Suprapubic skin (tissue), 4 donors: ENCODE results near the gene RHEB. TPM values are rescaled to one million over a fixed set of nuclear protein-coding genes. Genes with fewer than 3 reads are reported as not detected.

ENCODE experiments used
- DNase-seq, 2 donors: peaks; one replicate each; pipeline ENCODE4 v3.0.0-alpha.2; 2019; ENCODE audit warnings: low spot score in 2 of 2
- H3K27ac ChIP-seq: fragments of 200-600 bp; sonication (generic); one replicate; pipeline ENCODE4 v1.5.1; 2019
- H3K27me3 ChIP-seq: fragments of 200-600 bp; sonication (generic); one replicate; pipeline ENCODE4 v1.5.1; 2019
- H3K36me3 ChIP-seq: fragments of 200-600 bp; sonication (generic); one replicate; pipeline ENCODE4 v1.5.1; 2019
- H3K4me1 ChIP-seq: fragments of 200-600 bp; sonication (generic); one replicate; pipeline ENCODE4 v1.5.1; 2019
- H3K4me3 ChIP-seq: fragments of 200-600 bp; sonication (generic); one replicate; pipeline ENCODE4 v1.5.1; 2019; ENCODE audit warnings: mild to moderate bottlenecking
- H3K9me3 ChIP-seq: fragments of 200-600 bp; sonication (generic); one replicate; pipeline ENCODE4 v1.5.1; 2019
- CTCF ChIP-seq, 2 donors: fragments of 200-600 bp in 1 of 2; fragments of 450-650 bp in 1 of 2; sonication (generic) in 1 of 2; IDR thresholded peaks; one replicate each; pipeline ENCODE4 v1.5.1; 2016 to 2019; ENCODE audit warnings: antibody characterized with exemption in 2 of 2, mild to moderate bottlenecking in 1 of 2, moderate library complexity in 1 of 2
- EP300 ChIP-seq: sonication (generic); formaldehyde crosslinking; IDR thresholded peaks from one replicate; pipeline ENCODE4 v1.6.1; 2017; ENCODE audit warnings: antibody characterized with exemption
- POLR2A ChIP-seq, 2 donors: fragments of 450-650 bp; IDR thresholded peaks; one replicate each; pipeline ENCODE4 v1.6.1; 2017; ENCODE audit warnings: antibody characterized with exemption in 2 of 2, mild to moderate bottlenecking in 2 of 2, moderate library complexity in 2 of 2
- POLR2AphosphoS5 ChIP-seq, 3 donors: sonication (generic); formaldehyde crosslinking; IDR thresholded peaks; one replicate each; pipeline ENCODE4 v1.6.1; 2017; ENCODE audit warnings: antibody characterized with exemption in 3 of 3
- WGBS: methylation state at CpG from one replicate; pipeline ENCODE4 v1.1.5; 2018; 5-methylcytosine and 5-hydroxymethylcytosine counted together
- total RNA-seq, 4 donors: library from RNA; depleted of rRNA; stranded (reverse); fragments of >200 nt; gene quantifications; one replicate each; pipeline ENCODE4 v1.1.0, GENCODE V29; 2016

RHEB gene
- total RNA-seq, 4 donors from 2014 or later: 46.5 to 62.2 (median 53.9) TPM

- no peaks in the 10 kb centered on the region for H3K27me3 ChIP-seq
- DNase-seq: peak in 1 of 2 donors; percentile 45
- H3K27ac ChIP-seq: no peak overlapping the region
- no peaks in the 10 kb centered on the region for H3K36me3 ChIP-seq
- H3K9me3 ChIP-seq: no peaks in the 10 kb centered on the region
- 84% methylated on average over 14 of the region's 14 CpGs for WGBS
- H3K4me3 ChIP-seq: no peak overlapping the region
- peaks cover 4% of the 10 kb centered on the region for H3K4me1 ChIP-seq
- TF ChIP-seq EP300 (no peak), CTCF (IDR thresholded peaks at IDR 0.05) (no peak), POLR2AphosphoS5 (IDR thresholded peaks at IDR 0.05) (no peak)
These were observed 65.4 kb downstream of the RHEB start for GRCh38 chr7:151454305-151454704.

GRCh38 chr7:151453326-151453791 is 66.3 kb downstream of the RHEB start:
- Histone ChIP-seq H3K9me3 (no peaks in the 10 kb centered on the region), H3K27ac (no peak overlapping the region), H3K4me1 (peaks cover 2% of the 10 kb centered on the region), H3K27me3 (no peaks in the 10 kb centered on the region), H3K4me3 (no peak overlapping the region), H3K36me3 (no peaks in the 10 kb centered on the region)
- DNase-seq: peak in 1 of 2 donors; percentile 55
- 87% methylated on average over 6 of the region's 13 CpGs for WGBS
- TF ChIP-seq POLR2A (IDR thresholded peaks at IDR 0.05) (no peak), POLR2AphosphoS5 (IDR thresholded peaks at IDR 0.05) (no peak), CTCF (IDR thresholded peaks at IDR 0.05) (no peak), EP300 (no peak)

GRCh38 chr7:151452680-151453325 is 66.9 kb downstream of the RHEB start:
- DNase-seq: peak in 1 of 2 donors; percentile 40
- WGBS: 89% methylated on average over 9 of the region's 15 CpGs
- TF ChIP-seq EP300 (no peak), POLR2AphosphoS5 (IDR thresholded peaks at IDR 0.05) (no peak), POLR2A (IDR thresholded peaks at IDR 0.05) (no peak), CTCF (IDR thresholded peaks at IDR 0.05) (no peak)
- H3K4me3 ChIP-seq: no peak overlapping the region
- H3K27me3 ChIP-seq: no peaks in the 10 kb centered on the region
- H3K36me3 ChIP-seq: no peaks in the 10 kb centered on the region
- H3K9me3 ChIP-seq: no peaks in the 10 kb centered on the region
- peaks cover 5% of the 10 kb centered on the region for H3K4me1 ChIP-seq
- no peak overlapping the region for H3K27ac ChIP-seq

- no peak overlapping the region for H3K27ac ChIP-seq
- WGBS: 87% methylated on average over 19 of the region's 23 CpGs
- TF ChIP-seq POLR2A (IDR thresholded peaks at IDR 0.05) (no peak), EP300 (no peak), CTCF (IDR thresholded peaks at IDR 0.05) (no peak), POLR2AphosphoS5 (IDR thresholded peaks at IDR 0.05) (no peak)
- H3K9me3 ChIP-seq: no peaks in the 10 kb centered on the region
- no peak overlapping the region for H3K4me3 ChIP-seq
- peaks cover 5% of the 10 kb centered on the region for H3K4me1 ChIP-seq
- no peaks in the 10 kb centered on the region for H3K27me3 ChIP-seq
- DNase-seq: peak in 1 of 2 donors; percentile 57
- no peaks in the 10 kb centered on the region for H3K36me3 ChIP-seq
These were observed 67.8 kb downstream of the RHEB start for GRCh38 chr7:151451626-151452571.

GRCh38 chr7:151451156-151451555 is 68.5 kb downstream of the RHEB start:
- Histone ChIP-seq H3K4me1 (peaks cover 5% of the 10 kb centered on the region), H3K9me3 (no peaks in the 10 kb centered on the region), H3K36me3 (no peaks in the 10 kb centered on the region), H3K27me3 (no peaks in the 10 kb centered on the region), H3K4me3 (no peak overlapping the region), H3K27ac (no peak overlapping the region)
- no peak for TF ChIP-seq CTCF (IDR thresholded peaks at IDR 0.05)
- no peak for TF ChIP-seq POLR2A (IDR thresholded peaks at IDR 0.05)
- TF ChIP-seq POLR2AphosphoS5 (IDR thresholded peaks at IDR 0.05): no peak
- no peak for TF ChIP-seq EP300
- DNase-seq: peak in 1 of 2 donors; percentile 24
- WGBS: 85% methylated on average over 5 of the region's 5 CpGs
